Measurements from ENCODE around the gene BIRC6.

The BIRC6 gene

GRCh38 chr2:32384529-32384928, 27.7 kb downstream of the BIRC6 start:
- Mint-ChIP-seq H3K9me3 (no peaks in the 10 kb centered on the region), H3K27me3 (no peaks in the 10 kb centered on the region), H3K4me3 (no peak overlapping the region), H3K36me3 (ENCODE audit: insufficient read depth) (peaks cover 74% of the 10 kb centered on the region), H3K4me1 (ENCODE audit: low read depth in 2 of 2) (peaks cover 9 to 17% of the 10 kb centered on the region in 2 donors), H3K27ac (peak overlapping the region in 1 of 2 donors; percentile 27)
- no peak for DNase-seq
- no peak for ATAC-seq (replicated peaks)

GRCh38 chr2:32386739-32387138, 29.9 kb downstream of the BIRC6 start:
- no peaks in the 10 kb centered on the region for H3K9me3 Mint-ChIP-seq
- H3K4me1 Mint-ChIP-seq (ENCODE audit: low read depth in 2 of 2), result peaks cover 8 to 20% of the 10 kb centered on the region in 2 donors
- H3K27me3 Mint-ChIP-seq, result no peaks in the 10 kb centered on the region
- ATAC-seq (replicated peaks) (no peak), DNase-seq (no peak)
- peaks cover 76% of the 10 kb centered on the region for H3K36me3 Mint-ChIP-seq (ENCODE audit: insufficient read depth)
- H3K4me3 Mint-ChIP-seq, result no peak overlapping the region
- peak overlapping the region; percentile 27 to 77 for H3K27ac Mint-ChIP-seq

GRCh38 chr2:32399221-32399620, 42.4 kb downstream of the BIRC6 start:
- Mint-ChIP-seq H3K27ac (no peak overlapping the region), H3K4me3 (no peak overlapping the region), H3K36me3 (ENCODE audit: insufficient read depth) (peaks cover 75% of the 10 kb centered on the region), H3K9me3 (no peaks in the 10 kb centered on the region), H3K4me1 (ENCODE audit: low read depth in 2 of 2) (peaks cover 2 to 13% of the 10 kb centered on the region in 2 donors), H3K27me3 (no peaks in the 10 kb centered on the region)
- DNase-seq (no peak), ATAC-seq (replicated peaks) (no peak)

GRCh38 chr2:32402091-32402490, 45.3 kb downstream of the BIRC6 start:
- no peak overlapping the region for H3K4me3 Mint-ChIP-seq
- H3K36me3 Mint-ChIP-seq (ENCODE audit: insufficient read depth), result peaks cover 73% of the 10 kb centered on the region
- no peak for ATAC-seq (replicated peaks)
- no peak for DNase-seq
- H3K27ac Mint-ChIP-seq, result peak overlapping the region in 1 of 2 donors; percentile 20
- H3K27me3 Mint-ChIP-seq, result no peaks in the 10 kb centered on the region
- H3K9me3 Mint-ChIP-seq, result no peaks in the 10 kb centered on the region
- H3K4me1 Mint-ChIP-seq (ENCODE audit: low read depth in 2 of 2), result peaks cover 2 to 13% of the 10 kb centered on the region in 2 donors

- no peak for DNase-seq
- Mint-ChIP-seq H3K4me3 (no peak overlapping the region), H3K27me3 (no peaks in the 10 kb centered on the region), H3K9me3 (no peaks in the 10 kb centered on the region), H3K36me3 (ENCODE audit: insufficient read depth) (peaks cover 82% of the 10 kb centered on the region), H3K4me1 (ENCODE audit: low read depth in 2 of 2) (peaks cover 2 to 13% of the 10 kb centered on the region in 2 donors), H3K27ac (no peak overlapping the region)
- ATAC-seq (replicated peaks), result no peak
Measured at GRCh38 chr2:32403782-32404181, 47.0 kb downstream of the BIRC6 start.

GRCh38 chr2:32404691-32405090, 47.9 kb downstream of the BIRC6 start:
- Mint-ChIP-seq H3K27ac (no peak overlapping the region), H3K27me3 (no peaks in the 10 kb centered on the region), H3K4me3 (no peak overlapping the region), H3K4me1 (ENCODE audit: low read depth in 2 of 2) (peaks cover 2 to 13% of the 10 kb centered on the region in 2 donors), H3K9me3 (no peaks in the 10 kb centered on the region), H3K36me3 (ENCODE audit: insufficient read depth) (peaks cover 85% of the 10 kb centered on the region)
- DNase-seq, result no peak
- ATAC-seq (replicated peaks), result no peak

- H3K27ac Mint-ChIP-seq, result peak overlapping the region; percentile 65 to 79
- peaks cover 44% of the 10 kb centered on the region for H3K36me3 Mint-ChIP-seq (ENCODE audit: insufficient read depth)
- H3K27me3 Mint-ChIP-seq, result no peaks in the 10 kb centered on the region
- peaks cover 7 to 20% of the 10 kb centered on the region in 2 donors for H3K4me1 Mint-ChIP-seq (ENCODE audit: low read depth in 2 of 2)
- no peaks in the 10 kb centered on the region for H3K9me3 Mint-ChIP-seq
- ATAC-seq (replicated peaks) (no peak), DNase-seq (no peak)
- no peak overlapping the region for H3K4me3 Mint-ChIP-seq
Measured at GRCh38 chr2:32416519-32416918, 59.7 kb downstream of the BIRC6 start.

- ATAC-seq (replicated peaks) (no peak), DNase-seq (no peak)
- Mint-ChIP-seq H3K27ac (no peak overlapping the region), H3K4me3 (no peak overlapping the region), H3K27me3 (no peaks in the 10 kb centered on the region), H3K9me3 (no peaks in the 10 kb centered on the region), H3K36me3 (ENCODE audit: insufficient read depth) (peaks cover 33% of the 10 kb centered on the region), H3K4me1 (ENCODE audit: low read depth in 2 of 2) (peaks cover 13 to 31% of the 10 kb centered on the region in 2 donors)
Measured at GRCh38 chr2:32417659-32418058, 60.8 kb downstream of the BIRC6 start.

- no peaks in the 10 kb centered on the region for H3K9me3 Mint-ChIP-seq
- no peak for DNase-seq
- peaks cover 36% of the 10 kb centered on the region for H3K36me3 Mint-ChIP-seq (ENCODE audit: insufficient read depth)
- no peak overlapping the region for H3K4me3 Mint-ChIP-seq
- no peak overlapping the region for H3K27ac Mint-ChIP-seq
- no peaks in the 10 kb centered on the region for H3K27me3 Mint-ChIP-seq
- no peak for ATAC-seq (replicated peaks)
- peaks cover 18 to 37% of the 10 kb centered on the region in 2 donors for H3K4me1 Mint-ChIP-seq (ENCODE audit: low read depth in 2 of 2)
Measured at GRCh38 chr2:32418778-32419177, 62.0 kb downstream of the BIRC6 start.

- peaks cover 31 to 59% of the 10 kb centered on the region in 2 donors for H3K4me1 Mint-ChIP-seq (ENCODE audit: low read depth in 2 of 2)
- no peaks in the 10 kb centered on the region for H3K27me3 Mint-ChIP-seq
- DNase-seq, result no peak
- ATAC-seq (replicated peaks), result no peak
- H3K36me3 Mint-ChIP-seq (ENCODE audit: insufficient read depth), result peaks cover 25% of the 10 kb centered on the region
- H3K27ac Mint-ChIP-seq, result peak overlapping the region in 1 of 2 donors; percentile 29
- H3K9me3 Mint-ChIP-seq, result no peaks in the 10 kb centered on the region
- no peak overlapping the region for H3K4me3 Mint-ChIP-seq
Measured at GRCh38 chr2:32422133-32422532, 65.3 kb downstream of the BIRC6 start.

GRCh38 chr2:32423536-32423935, 66.7 kb downstream of the BIRC6 start:
- H3K36me3 Mint-ChIP-seq (ENCODE audit: insufficient read depth), result peaks cover 22% of the 10 kb centered on the region
- H3K27me3 Mint-ChIP-seq, result no peaks in the 10 kb centered on the region
- DNase-seq, result no peak
- no peaks in the 10 kb centered on the region for H3K9me3 Mint-ChIP-seq
- peaks cover 39 to 65% of the 10 kb centered on the region in 2 donors for H3K4me1 Mint-ChIP-seq (ENCODE audit: low read depth in 2 of 2)
- H3K27ac Mint-ChIP-seq, result no peak overlapping the region
- ATAC-seq (replicated peaks), result no peak
- H3K4me3 Mint-ChIP-seq, result no peak overlapping the region

- ATAC-seq (replicated peaks), result no peak
- Mint-ChIP-seq H3K27me3 (no peaks in the 10 kb centered on the region), H3K27ac (peak overlapping the region; percentile 24 to 29), H3K4me3 (peak overlapping the region in 1 of 2 donors; percentile 49), H3K9me3 (no peaks in the 10 kb centered on the region), H3K36me3 (ENCODE audit: insufficient read depth) (peaks cover 20% of the 10 kb centered on the region), H3K4me1 (ENCODE audit: low read depth in 2 of 2) (peaks cover 37 to 66% of the 10 kb centered on the region in 2 donors)
- no peak for DNase-seq
Measured at GRCh38 chr2:32424739-32425138, 67.9 kb downstream of the BIRC6 start.

GRCh38 chr2:32425719-32426141, 68.9 kb downstream of the BIRC6 start:
- ATAC-seq (replicated peaks), result no peak
- H3K36me3 Mint-ChIP-seq (ENCODE audit: insufficient read depth), result peaks cover 26% of the 10 kb centered on the region
- H3K9me3 Mint-ChIP-seq, result no peaks in the 10 kb centered on the region
- no peaks in the 10 kb centered on the region for H3K27me3 Mint-ChIP-seq
- H3K27ac Mint-ChIP-seq, result peak overlapping the region; percentile 29 to 67
- peaks cover 35 to 61% of the 10 kb centered on the region in 2 donors for H3K4me1 Mint-ChIP-seq (ENCODE audit: low read depth in 2 of 2)
- peak overlapping the region in 1 of 2 donors; percentile 49 for H3K4me3 Mint-ChIP-seq
- DNase-seq, result no peak

- Mint-ChIP-seq H3K4me1 (ENCODE audit: low read depth in 2 of 2) (peaks cover 24 to 44% of the 10 kb centered on the region in 2 donors), H3K4me3 (peak overlapping the region in 1 of 2 donors; percentile 28)
Measured at GRCh38 chr2:32427672-32428610, 71.1 kb downstream of the BIRC6 start.

More at GRCh38 chr2:32427672-32428610, 71.1 kb downstream of the BIRC6 start:
- Mint-ChIP-seq H3K27ac (peak overlapping the region in 1 of 2 donors; percentile 1), H3K36me3 (ENCODE audit: insufficient read depth) (peaks cover 41% of the 10 kb centered on the region), H3K27me3 (no peaks in the 10 kb centered on the region), H3K9me3 (no peaks in the 10 kb centered on the region)
- ATAC-seq (replicated peaks) (no peak), DNase-seq (no peak)

All from effector memory CD8-positive, alpha-beta T cell (primary cell).